Activated B cell treated with CpG ODN at 0.5 μM for 24 hours (primary cell): Measurements from ENCODE around the gene SART3. TPM values are rescaled to one million over a fixed set of nuclear protein-coding genes. Genes with fewer than 3 reads are reported as not detected.

Source experiments
- ATAC-seq: fragments of 200-7000 bp; cut with Tn5 transposase; one replicate; pipeline ENCODE4 v1.10.0; 2021; ENCODE audit warnings: low read depth, mild to moderate bottlenecking, moderate library complexity
- CTCF ChIA-PET: fragments of 350-600 bp; sonication (Branson Sonifier 250); formaldehyde crosslinking; loops from one replicate; lab custom pipeline; 2021; ENCODE audit warnings: antibody characterized with exemption; lab: Charles Lee
- POLR2A ChIA-PET: fragments of 350-600 bp; sonication (Branson Sonifier 250); formaldehyde crosslinking; loops from one replicate; lab custom pipeline; 2021; ENCODE audit warnings: antibody characterized with exemption; lab: Charles Lee
- DNase-seq: peaks from one replicate; pipeline ENCODE4 v3.0.0; 2022
- H3K27ac Mint-ChIP-seq: one replicate; pipeline ENCODE4 v1.8.0; 2020; ENCODE audit warnings: mixed read lengths
- H3K27me3 Mint-ChIP-seq: one replicate; pipeline ENCODE4 v1.8.0; 2021; ENCODE audit warnings: mixed read lengths
- H3K36me3 Mint-ChIP-seq: one replicate; pipeline ENCODE4 v1.8.0; 2021; ENCODE audit warnings: low read depth, mixed read lengths
- H3K4me1 Mint-ChIP-seq: one replicate; pipeline ENCODE4 v1.8.0; 2021; ENCODE audit warnings: mixed read lengths
- H3K4me3 Mint-ChIP-seq: one replicate; pipeline ENCODE4 v1.8.0; 2020; ENCODE audit warnings: mild to moderate bottlenecking, mixed read lengths
- H3K9me3 Mint-ChIP-seq: one replicate; pipeline ENCODE4 v1.8.0; 2020; ENCODE audit warnings: mixed read lengths
- CTCF ChIP-seq: fragments of 200-600 bp; IDR thresholded peaks from one replicate; pipeline ENCODE4 v1.8.0; 2022; ENCODE audit warnings: antibody characterized with exemption, mild to moderate bottlenecking
- intact Hi-C: fragments of 100-400 bp; cut with micrococcal nuclease; formaldehyde crosslinking; loops from one replicate; pipeline ENCODE4 v1.15.1; 2024
- total RNA-seq: library from RNA; stranded (reverse); gene quantifications from 2 replicates; pipeline ENCODE4 v1.2.3, GENCODE V29; 2022

Gene SART3
- total RNA-seq, 1 donor from 2014 or later = 107 TPM

- no peak overlapping the region for H3K27ac Mint-ChIP-seq
- DNase-seq = no peak
- no peak for TF ChIP-seq CTCF
- ChIA-PET POLR2A (no interaction called here), CTCF (no interaction called here)
- H3K9me3 Mint-ChIP-seq = peaks cover 9% of the 10 kb centered on the region
- no peaks in the 10 kb centered on the region for H3K36me3 Mint-ChIP-seq
- H3K27me3 Mint-ChIP-seq = peaks cover 5% of the 10 kb centered on the region
- no peak overlapping the region for H3K4me3 Mint-ChIP-seq
- peaks cover 21% of the 10 kb centered on the region for H3K4me1 Mint-ChIP-seq
- peak; percentile 46 for ATAC-seq
- intact Hi-C loops = no loop called here
Measured at GRCh38 chr12:108507971-108508642, 52.9 kb downstream of the SART3 start.

- H3K9me3 Mint-ChIP-seq = peaks cover 16% of the 10 kb centered on the region
- ChIA-PET POLR2A (no interaction called here), CTCF (no interaction called here)
- no peak for TF ChIP-seq CTCF
- H3K4me1 Mint-ChIP-seq = peaks cover 5% of the 10 kb centered on the region
- peaks cover 8% of the 10 kb centered on the region for H3K27me3 Mint-ChIP-seq
- intact Hi-C loops = no loop called here
- no peak overlapping the region for H3K27ac Mint-ChIP-seq
- no peak for DNase-seq
- no peaks in the 10 kb centered on the region for H3K36me3 Mint-ChIP-seq
- no peak overlapping the region for H3K4me3 Mint-ChIP-seq
- ATAC-seq = no peak
Measured at GRCh38 chr12:108505129-108505528, 55.8 kb downstream of the SART3 start.

GRCh38 chr12:108502922-108503321 is 58.1 kb downstream of the SART3 start:
- H3K4me1 Mint-ChIP-seq = peaks cover under 1% of the 10 kb centered on the region
- no peaks in the 10 kb centered on the region for H3K36me3 Mint-ChIP-seq
- no peak overlapping the region for H3K4me3 Mint-ChIP-seq
- ATAC-seq (no peak), DNase-seq (no peak)
- H3K27ac Mint-ChIP-seq = no peak overlapping the region
- ChIA-PET POLR2A (no interaction called here), CTCF (no interaction called here)
- H3K27me3 Mint-ChIP-seq = peaks cover 16% of the 10 kb centered on the region
- H3K9me3 Mint-ChIP-seq = peaks cover 16% of the 10 kb centered on the region
- intact Hi-C loops = no loop called here
- TF ChIP-seq CTCF = no peak

GRCh38 chr12:108498136-108498535 is 62.8 kb downstream of the SART3 start:
- H3K27ac Mint-ChIP-seq = no peak overlapping the region
- peaks cover 33% of the 10 kb centered on the region for H3K27me3 Mint-ChIP-seq
- peaks cover 7% of the 10 kb centered on the region for H3K9me3 Mint-ChIP-seq
- H3K36me3 Mint-ChIP-seq = no peaks in the 10 kb centered on the region
- ChIA-PET CTCF (interaction anchor here (0.9 kb wide), 1 partner anchor 10 kb away, joined by 3 read pairs; no protein-coding TSS in a partner anchor), POLR2A (no interaction called here)
- intact Hi-C loops = no loop called here
- ATAC-seq (no peak), DNase-seq (no peak)
- H3K4me1 Mint-ChIP-seq = no peaks in the 10 kb centered on the region
- no peak for TF ChIP-seq CTCF
- no peak overlapping the region for H3K4me3 Mint-ChIP-seq

GRCh38 chr12:108495823-108496579 is 65.0 kb downstream of the SART3 start:
- no peak overlapping the region for H3K4me3 Mint-ChIP-seq
- ChIA-PET POLR2A (no interaction called here), CTCF (no interaction called here)
- intact Hi-C loops = no loop called here
- no peak for DNase-seq
- no peaks in the 10 kb centered on the region for H3K4me1 Mint-ChIP-seq
- peaks cover 39% of the 10 kb centered on the region for H3K27me3 Mint-ChIP-seq
- H3K27ac Mint-ChIP-seq = no peak overlapping the region
- H3K9me3 Mint-ChIP-seq = no peaks in the 10 kb centered on the region
- no peaks in the 10 kb centered on the region for H3K36me3 Mint-ChIP-seq
- no peak for TF ChIP-seq CTCF
- no peak for ATAC-seq
